GM12801 (cell line): ENCODE measurements around the gene TMEM121.

Experiments
- CTCF ChIP-seq: IDR thresholded peaks from one replicate; pipeline ENCODE4 v1.5.1; 2011; ENCODE audit warnings: control low read depth; ENCODE audit not compliant: insufficient read length; ENCODE audit errors: extremely low read depth

TMEM121 gene

GRCh38 chr14:105525861-105526775, at the start of gene TMEM121:
Gene TMEM121, plus strand, starts transcription at chr14:105526583. Its CDS starts 2,252 bp downstream, at chr14:105528835.
- TF ChIP-seq CTCF, result no peak

- no peak for TF ChIP-seq CTCF
These were observed 49.3 kb upstream of the TMEM121 start for GRCh38 chr14:105476831-105477659.

- TF ChIP-seq CTCF, result no peak
These were observed 48.6 kb upstream of the TMEM121 start for GRCh38 chr14:105477660-105478397.

DNA sequence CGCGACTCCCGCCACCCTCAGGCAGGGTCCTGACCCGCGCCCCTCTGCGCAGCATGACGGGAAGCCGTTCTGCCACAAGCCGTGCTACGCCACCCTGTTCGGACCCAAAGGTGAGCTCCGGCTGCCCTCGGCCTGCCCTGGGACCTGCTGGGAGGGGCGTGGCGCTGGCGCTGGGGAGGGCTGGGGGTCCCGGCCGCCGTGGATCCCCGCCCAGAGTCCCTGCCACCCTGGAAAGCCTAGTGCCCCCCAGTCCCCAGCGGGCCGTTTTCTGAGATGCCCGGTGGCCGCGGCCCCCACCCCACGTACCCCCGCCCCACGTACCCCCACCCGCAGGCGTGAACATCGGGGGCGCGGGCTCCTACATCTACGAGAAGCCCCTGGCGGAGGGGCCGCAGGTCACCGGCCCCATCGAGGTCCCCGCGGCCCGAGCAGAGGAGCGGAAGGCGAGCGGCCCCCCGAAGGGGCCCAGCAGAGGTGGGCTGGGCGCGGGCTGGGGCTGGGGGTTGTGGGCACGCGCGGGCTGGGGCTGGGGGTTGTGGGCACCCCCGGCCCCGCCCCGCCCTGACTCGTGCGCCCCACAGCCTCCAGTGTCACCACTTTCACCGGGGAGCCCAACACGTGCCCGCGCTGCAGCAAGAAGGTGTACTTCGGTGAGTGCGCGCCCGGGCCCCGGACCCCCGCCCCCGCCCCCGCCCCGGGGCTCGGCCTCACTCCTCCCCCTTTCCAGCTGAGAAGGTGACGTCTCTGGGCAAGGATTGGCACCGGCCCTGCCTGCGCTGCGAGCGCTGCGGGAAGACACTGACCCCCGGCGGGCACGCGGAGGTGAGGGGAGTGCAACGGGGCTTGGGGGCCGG, 47.8 kb upstream of the TMEM121 start:
- no peak for TF ChIP-seq CTCF

DNA sequence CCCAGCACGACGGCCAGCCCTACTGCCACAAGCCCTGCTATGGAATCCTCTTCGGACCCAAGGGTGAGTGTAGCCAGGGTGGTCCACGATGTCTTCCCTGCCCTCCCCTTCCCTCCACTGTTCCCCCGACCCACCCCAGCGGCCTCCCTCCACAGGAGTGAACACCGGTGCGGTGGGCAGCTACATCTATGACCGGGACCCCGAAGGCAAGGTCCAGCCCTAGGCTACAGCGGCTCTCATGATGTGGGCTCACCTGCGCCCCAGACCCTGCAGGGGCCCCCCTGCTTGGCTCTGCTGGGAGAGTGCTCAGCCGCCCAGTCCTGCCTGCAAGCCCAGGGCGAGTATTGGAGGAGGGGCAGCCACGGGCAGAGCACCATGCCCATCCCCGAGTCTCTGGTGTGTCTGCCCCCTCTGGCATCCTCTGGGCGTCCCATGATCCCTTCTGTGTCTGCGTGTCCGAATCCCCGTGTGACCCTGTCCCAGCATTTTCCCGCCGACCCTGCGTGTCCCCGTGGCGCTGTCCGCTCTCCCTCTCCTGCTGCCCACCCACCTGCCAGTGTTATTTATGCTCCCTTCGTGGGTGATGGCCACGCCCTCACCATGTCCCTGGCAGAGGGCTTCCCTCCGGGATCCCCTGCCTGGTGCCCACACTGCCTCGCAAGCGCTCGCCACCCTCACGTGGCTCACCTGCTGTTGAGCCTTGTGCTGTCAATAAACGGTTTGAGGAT, 46.8 kb upstream of the TMEM121 start:
- TF ChIP-seq CTCF, result no peak

DNA sequence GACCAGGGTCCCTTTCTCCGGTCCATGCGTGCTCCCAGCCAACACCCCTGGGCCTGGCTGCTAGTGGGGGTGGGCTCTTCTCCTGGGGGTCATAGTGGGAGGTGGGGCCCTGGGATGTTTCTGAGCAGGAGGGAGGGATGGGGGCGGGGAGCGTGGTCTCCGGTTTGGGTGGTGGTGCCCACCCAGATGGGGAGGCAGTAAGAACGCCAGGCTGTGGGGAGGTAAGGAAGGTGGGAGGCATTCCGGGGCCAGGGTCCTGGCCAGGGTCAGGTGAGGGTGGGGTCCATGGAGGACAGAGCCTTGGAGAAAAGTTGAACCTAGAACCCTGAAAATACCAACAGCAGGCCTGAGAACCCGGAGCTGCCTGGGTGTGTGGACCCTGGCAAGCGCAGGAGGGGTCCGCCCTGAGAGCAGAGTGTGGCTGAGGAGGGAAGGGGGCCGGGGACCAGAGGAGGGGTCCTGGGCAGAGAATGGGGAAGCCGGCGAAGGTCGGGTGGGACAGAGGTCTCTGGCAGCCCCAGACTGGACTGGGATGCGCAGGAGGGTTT, 46.1 kb upstream of the TMEM121 start:
- no peak for TF ChIP-seq CTCF
